Measurements from ENCODE around the gene EXD3. TPM values are rescaled to one million over a fixed set of nuclear protein-coding genes. Genes with fewer than 3 reads are reported as not detected.

Gene EXD3
- total RNA-seq, 1 donor from 2014 or later = 10.8 TPM

GRCh38 chr9:137319739-137320551 lies 103.0 kb downstream of the EXD3 start:
- no peak for DNase-seq (ENCODE audit: low read depth)

DNA sequence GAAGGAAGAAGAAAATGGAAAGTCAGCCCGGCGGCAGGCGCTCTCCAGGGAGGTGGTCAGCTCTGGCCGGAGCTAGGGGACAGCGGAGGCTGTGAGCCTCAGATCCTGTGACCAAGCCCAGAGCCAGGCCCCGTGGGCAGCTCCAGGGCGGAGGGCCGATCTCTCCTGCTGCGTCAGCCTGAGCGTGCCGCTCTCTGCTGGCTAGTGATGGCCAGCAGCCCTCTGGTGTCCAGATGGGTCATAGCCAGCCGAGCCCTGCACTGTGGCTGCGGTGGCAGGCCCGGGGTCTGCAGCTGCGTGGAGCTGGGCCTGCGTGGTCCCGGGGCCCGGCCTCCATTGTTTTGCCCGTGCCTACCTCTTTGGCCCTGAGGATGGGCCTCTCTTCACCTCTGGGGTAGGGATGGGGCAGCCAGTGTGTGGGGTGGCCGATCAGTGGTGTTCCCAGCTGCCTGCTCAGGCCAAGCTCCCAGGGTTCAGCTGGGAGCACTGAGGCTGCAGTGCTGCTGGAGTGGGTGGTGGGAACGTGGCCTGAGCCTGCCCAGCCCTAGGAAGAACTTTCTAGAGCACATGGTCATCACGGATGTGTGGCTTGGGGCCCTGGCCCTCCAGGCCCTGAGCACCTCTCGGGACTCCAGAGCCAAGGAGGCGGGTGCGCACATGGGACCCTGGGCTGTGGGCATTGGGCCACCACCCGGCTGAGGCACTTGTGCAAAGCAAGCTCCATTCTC lies 103.8 kb downstream of the EXD3 start:
- H3K27me3 ChIP-seq (ENCODE audit: control insufficient read depth, insufficient read depth, low read length) = no peaks in the 10 kb centered on the region
- DNase-seq (ENCODE audit: low read depth) (no peak), FAIRE-seq (no peak)
- TF ChIP-seq, protein P1, sequence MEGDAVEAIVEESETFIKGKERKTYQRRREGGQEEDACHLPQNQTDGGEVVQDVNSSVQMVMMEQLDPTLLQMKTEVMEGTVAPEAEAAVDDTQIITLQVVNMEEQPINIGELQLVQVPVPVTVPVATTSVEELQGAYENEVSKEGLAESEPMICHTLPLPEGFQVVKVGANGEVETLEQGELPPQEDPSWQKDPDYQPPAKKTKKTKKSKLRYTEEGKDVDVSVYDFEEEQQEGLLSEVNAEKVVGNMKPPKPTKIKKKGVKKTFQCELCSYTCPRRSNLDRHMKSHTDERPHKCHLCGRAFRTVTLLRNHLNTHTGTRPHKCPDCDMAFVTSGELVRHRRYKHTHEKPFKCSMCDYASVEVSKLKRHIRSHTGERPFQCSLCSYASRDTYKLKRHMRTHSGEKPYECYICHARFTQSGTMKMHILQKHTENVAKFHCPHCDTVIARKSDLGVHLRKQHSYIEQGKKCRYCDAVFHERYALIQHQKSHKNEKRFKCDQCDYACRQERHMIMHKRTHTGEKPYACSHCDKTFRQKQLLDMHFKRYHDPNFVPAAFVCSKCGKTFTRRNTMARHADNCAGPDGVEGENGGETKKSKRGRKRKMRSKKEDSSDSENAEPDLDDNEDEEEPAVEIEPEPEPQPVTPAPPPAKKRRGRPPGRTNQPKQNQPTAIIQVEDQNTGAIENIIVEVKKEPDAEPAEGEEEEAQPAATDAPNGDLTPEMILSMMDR (IDR thresholded peaks at IDR 0.05; ENCODE audit: insufficient read depth, low read length, severe bottlenecking) = no peak
- no peak overlapping the region for H3K4me3 ChIP-seq (ENCODE audit: low read depth, low read length)
- H3K36me3 ChIP-seq (ENCODE audit: control insufficient read depth, insufficient read depth, low read length) = no peaks in the 10 kb centered on the region

More at GRCh38 chr9:137319739-137320551, 103.0 kb downstream of the EXD3 start:
- Histone ChIP-seq H3K27me3 (ENCODE audit: control insufficient read depth, insufficient read depth, low read length) (no peaks in the 10 kb centered on the region), H3K36me3 (ENCODE audit: control insufficient read depth, insufficient read depth, low read length) (no peaks in the 10 kb centered on the region), H3K4me3 (ENCODE audit: low read depth, low read length) (no peak overlapping the region)
- FAIRE-seq = no peak
- TF ChIP-seq, protein P1 (IDR thresholded peaks at IDR 0.05; ENCODE audit: insufficient read depth, low read length, severe bottlenecking) = no peak

GRCh38 chr9:137318602-137319001 lies 104.4 kb downstream of the EXD3 start:
- Histone ChIP-seq H3K4me3 (ENCODE audit: low read depth, low read length) (no peak overlapping the region), H3K27me3 (ENCODE audit: control insufficient read depth, insufficient read depth, low read length) (no peaks in the 10 kb centered on the region), H3K36me3 (ENCODE audit: control insufficient read depth, insufficient read depth, low read length) (no peaks in the 10 kb centered on the region)
- no peak for DNase-seq (ENCODE audit: low read depth)
- TF ChIP-seq, protein P1 (IDR thresholded peaks at IDR 0.05; ENCODE audit: insufficient read depth, low read length, severe bottlenecking) = no peak
- FAIRE-seq = no peak

GRCh38 chr9:137317718-137318511 lies 105.0 kb downstream of the EXD3 start:
- FAIRE-seq (no peak), DNase-seq (ENCODE audit: low read depth) (no peak)
- Histone ChIP-seq H3K4me3 (ENCODE audit: low read depth, low read length) (no peak overlapping the region), H3K27me3 (ENCODE audit: control insufficient read depth, insufficient read depth, low read length) (no peaks in the 10 kb centered on the region), H3K36me3 (ENCODE audit: control insufficient read depth, insufficient read depth, low read length) (no peaks in the 10 kb centered on the region)
- TF ChIP-seq, protein P1 (IDR thresholded peaks at IDR 0.05; ENCODE audit: insufficient read depth, low read length, severe bottlenecking) = no peak

GRCh38 chr9:137317021-137317717 lies 105.8 kb downstream of the EXD3 start:
- DNase-seq (ENCODE audit: low read depth) (no peak), FAIRE-seq (no peak)
- TF ChIP-seq, protein P1 (IDR thresholded peaks at IDR 0.05; ENCODE audit: insufficient read depth, low read length, severe bottlenecking) = no peak
- no peak overlapping the region for H3K4me3 ChIP-seq (ENCODE audit: low read depth, low read length)
- no peaks in the 10 kb centered on the region for H3K27me3 ChIP-seq (ENCODE audit: control insufficient read depth, insufficient read depth, low read length)
- H3K36me3 ChIP-seq (ENCODE audit: control insufficient read depth, insufficient read depth, low read length) = no peaks in the 10 kb centered on the region

Measured in bronchial epithelial cell (primary cell).